ENCODE data around the gene KCNK5.

DNA sequence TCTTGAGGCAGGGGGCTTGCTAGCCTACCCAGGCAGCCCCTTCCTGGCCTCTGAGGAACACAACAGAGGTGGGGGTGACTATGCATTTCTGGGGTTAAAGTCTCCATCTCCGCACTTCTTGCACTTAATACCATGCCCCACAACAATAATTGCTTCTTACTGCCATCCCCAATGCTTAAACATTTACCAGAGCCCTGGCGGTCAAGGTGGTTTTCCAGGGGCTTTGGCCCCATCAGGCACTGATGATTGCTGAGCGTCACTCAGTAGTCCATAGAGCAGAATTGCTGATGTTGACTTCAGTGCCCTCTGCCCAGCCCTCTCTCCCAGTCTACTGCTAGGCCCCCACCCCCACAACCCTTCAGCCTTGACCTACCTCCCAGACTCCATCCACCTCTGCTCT, 32.5 kb upstream of the KCNK5 start:
- TF ChIP-seq EZH2 (IDR thresholded peaks at IDR 0.05) (no peak), POLR2AphosphoS5 (IDR thresholded peaks at IDR 0.05; ENCODE audit: borderline replicate concordance, low read depth, low read length) (no peak), FOXP2 (optimal IDR thresholded peaks at IDR 0.05; ENCODE audit: control extremely low read depth, extremely low read length, insufficient read depth) (no peak)
